Mesangial cell (primary cell): ENCODE measurements around the gene HFM1. TPM values are rescaled to one million over a fixed set of nuclear protein-coding genes. Genes with fewer than 3 reads are reported as not detected.

Experiments
- total RNA-seq: library from RNA; depleted of rRNA; stranded (reverse); fragments of >200 nt; gene quantifications from 2 replicates; pipeline ENCODE4 v1.2.3, GENCODE V29; 2015

Gene HFM1, protein sequence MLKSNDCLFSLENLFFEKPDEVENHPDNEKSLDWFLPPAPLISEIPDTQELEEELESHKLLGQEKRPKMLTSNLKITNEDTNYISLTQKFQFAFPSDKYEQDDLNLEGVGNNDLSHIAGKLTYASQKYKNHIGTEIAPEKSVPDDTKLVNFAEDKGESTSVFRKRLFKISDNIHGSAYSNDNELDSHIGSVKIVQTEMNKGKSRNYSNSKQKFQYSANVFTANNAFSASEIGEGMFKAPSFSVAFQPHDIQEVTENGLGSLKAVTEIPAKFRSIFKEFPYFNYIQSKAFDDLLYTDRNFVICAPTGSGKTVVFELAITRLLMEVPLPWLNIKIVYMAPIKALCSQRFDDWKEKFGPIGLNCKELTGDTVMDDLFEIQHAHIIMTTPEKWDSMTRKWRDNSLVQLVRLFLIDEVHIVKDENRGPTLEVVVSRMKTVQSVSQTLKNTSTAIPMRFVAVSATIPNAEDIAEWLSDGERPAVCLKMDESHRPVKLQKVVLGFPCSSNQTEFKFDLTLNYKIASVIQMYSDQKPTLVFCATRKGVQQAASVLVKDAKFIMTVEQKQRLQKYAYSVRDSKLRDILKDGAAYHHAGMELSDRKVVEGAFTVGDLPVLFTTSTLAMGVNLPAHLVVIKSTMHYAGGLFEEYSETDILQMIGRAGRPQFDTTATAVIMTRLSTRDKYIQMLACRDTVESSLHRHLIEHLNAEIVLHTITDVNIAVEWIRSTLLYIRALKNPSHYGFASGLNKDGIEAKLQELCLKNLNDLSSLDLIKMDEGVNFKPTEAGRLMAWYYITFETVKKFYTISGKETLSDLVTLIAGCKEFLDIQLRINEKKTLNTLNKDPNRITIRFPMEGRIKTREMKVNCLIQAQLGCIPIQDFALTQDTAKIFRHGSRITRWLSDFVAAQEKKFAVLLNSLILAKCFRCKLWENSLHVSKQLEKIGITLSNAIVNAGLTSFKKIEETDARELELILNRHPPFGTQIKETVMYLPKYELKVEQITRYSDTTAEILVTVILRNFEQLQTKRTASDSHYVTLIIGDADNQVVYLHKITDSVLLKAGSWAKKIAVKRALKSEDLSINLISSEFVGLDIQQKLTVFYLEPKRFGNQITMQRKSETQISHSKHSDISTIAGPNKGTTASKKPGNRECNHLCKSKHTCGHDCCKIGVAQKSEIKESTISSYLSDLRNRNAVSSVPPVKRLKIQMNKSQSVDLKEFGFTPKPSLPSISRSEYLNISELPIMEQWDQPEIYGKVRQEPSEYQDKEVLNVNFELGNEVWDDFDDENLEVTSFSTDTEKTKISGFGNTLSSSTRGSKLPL (N-terminal part only)
- 0.13 and 0.33 TPM in 2 replicates for total RNA-seq

GRCh38 chr1:91404151-91405012 is at the start of gene HFM1:
TSS of gene HFM1 (minus strand) at chr1:91404837. CDS start at chr1:91401082, 3,755 bp downstream.

Other genes with a start within 250 kb of the HFM1 start
- 2.9 and 9.9 TPM in 2 replicates for gene CDC7, start 96.0 kb upstream of the HFM1 start, total RNA-seq